Panc1 (cell line): ENCODE data around the gene BASP1. TPM values are rescaled to one million over a fixed set of nuclear protein-coding genes. Genes with fewer than 3 reads are reported as not detected.

Experiments used
- ATAC-seq: fragments of 200-7000 bp; cut with Tn5 transposase; 2 replicates; pipeline ENCODE4 v1.9.1; 2020; ENCODE audit warnings: mild to moderate bottlenecking, moderate library complexity
- BruUV-seq: library from RNA; stranded (reverse); fragments of 400-500 nt; replicated peaks from 2 replicates; lab custom pipeline; 2021; lab: Mats Ljungman, UMichigan
- CTCF ChIA-PET: fragments of 300-600 bp; sonication (Branson Sonifier 250); formaldehyde crosslinking; loops from one replicate; lab custom pipeline; 2022; ENCODE audit warnings: antibody characterized with exemption; lab: Charles Lee
- POLR2A ChIA-PET: fragments of 300-600 bp; sonication (Branson Sonifier 250); formaldehyde crosslinking; loops from one replicate; lab custom pipeline; 2022; ENCODE audit warnings: antibody characterized with exemption; lab: Charles Lee
- DNase-seq: peaks from one replicate; pipeline ENCODE4 v3.0.0-alpha.2; 2010; ENCODE audit warnings: low read depth, low spot score
- H3K27ac ChIP-seq: 2 replicates; pipeline ENCODE4 v1.5.1; 2011; ENCODE audit warnings: mild to moderate bottlenecking, low read length, inconsistent platforms
- H3K27me3 ChIP-seq: fragments of 200-500 bp; sonication (Bioruptor generic); 2 replicates; pipeline ENCODE4 v1.6.0; 2014; ENCODE audit warnings: low read length, inconsistent platforms; ENCODE audit not compliant: control insufficient read depth, insufficient read depth
- H3K36me3 ChIP-seq: fragments of 200-500 bp; sonication (Bioruptor generic); 2 replicates; pipeline ENCODE4 v1.5.1; 2014; ENCODE audit warnings: inconsistent platforms, mild to moderate bottlenecking, low read length, moderate library complexity; ENCODE audit not compliant: control insufficient read depth, insufficient read depth
- H3K4me1 ChIP-seq: 2 replicates; pipeline ENCODE4 v1.5.1; 2011; ENCODE audit warnings: inconsistent platforms, mild to moderate bottlenecking, low read length, moderate library complexity; ENCODE audit not compliant: control insufficient read depth, insufficient read depth
- H3K4me3 ChIP-seq, 2 experiments: 2 replicates each; pipeline ENCODE4 v1.5.1; 2011 to 2012; ENCODE audit warnings: low read depth in 2 of 2, low read length in 2 of 2, mild to moderate bottlenecking in 2 of 2, inconsistent platforms in 1 of 2, moderate library complexity in 1 of 2
- H3K9me3 ChIP-seq: fragments of 200-500 bp; sonication (Bioruptor generic); 2 replicates; pipeline ENCODE4 v1.5.1; 2014; ENCODE audit warnings: low read depth, mild to moderate bottlenecking, inconsistent platforms, low read length, moderate library complexity; ENCODE audit not compliant: control insufficient read depth, insufficient read depth
- CTCF ChIP-seq: fragments of 450-650 bp; IDR thresholded peaks from 2 replicates; pipeline ENCODE4 v1.5.1; 2017; ENCODE audit warnings: mild to moderate bottlenecking
- POLR2AphosphoS5 ChIP-seq: IDR thresholded peaks from 2 replicates; pipeline ENCODE4 v1.6.1; 2012; ENCODE audit warnings: mild to moderate bottlenecking, low read depth, low read length, moderate library complexity
- REST ChIP-seq, 2 experiments: IDR thresholded peaks; 2 replicates each; pipeline ENCODE4 v1.6.1; 2011 to 2012; ENCODE audit warnings: low read depth in 2 of 2, control low read depth in 1 of 2, low read length in 1 of 2, mild to moderate bottlenecking in 1 of 2, moderate library complexity in 1 of 2; ENCODE audit not compliant: insufficient read depth in 1 of 2
- SIN3A ChIP-seq: IDR thresholded peaks from 2 replicates; pipeline ENCODE4 v1.6.1; 2012; ENCODE audit warnings: low read depth, mild to moderate bottlenecking, low read length, moderate library complexity, borderline replicate concordance; ENCODE audit not compliant: insufficient read depth
- TCF7L2 ChIP-seq: IDR thresholded peaks from 2 replicates; pipeline ENCODE4 v1.6.1; 2011; ENCODE audit warnings: mild to moderate bottlenecking, low read depth, low read length, inconsistent platforms
- in situ Hi-C: cut with HindIII; loops from 2 replicates; pipeline ENCODE4 v1.10.0; 2016; ENCODE audit warnings: low sequenced_read_pairs, low pct_unique_long_range_greater_than_20kb
- intact Hi-C: fragments of 100-400 bp; cut with micrococcal nuclease; formaldehyde crosslinking; loops from one replicate; pipeline ENCODE4 v1.10.0; 2022; ENCODE audit not compliant: unreplicated experiment
- total RNA-seq: library from RNA; stranded (reverse); gene quantifications from one replicate; pipeline ENCODE4 v1.2.1, GENCODE V29; 2021; ENCODE audit not compliant: unreplicated experiment

The BASP1 gene
- total RNA-seq, 1 experiment from 2014 or later = 217 TPM

DNA sequence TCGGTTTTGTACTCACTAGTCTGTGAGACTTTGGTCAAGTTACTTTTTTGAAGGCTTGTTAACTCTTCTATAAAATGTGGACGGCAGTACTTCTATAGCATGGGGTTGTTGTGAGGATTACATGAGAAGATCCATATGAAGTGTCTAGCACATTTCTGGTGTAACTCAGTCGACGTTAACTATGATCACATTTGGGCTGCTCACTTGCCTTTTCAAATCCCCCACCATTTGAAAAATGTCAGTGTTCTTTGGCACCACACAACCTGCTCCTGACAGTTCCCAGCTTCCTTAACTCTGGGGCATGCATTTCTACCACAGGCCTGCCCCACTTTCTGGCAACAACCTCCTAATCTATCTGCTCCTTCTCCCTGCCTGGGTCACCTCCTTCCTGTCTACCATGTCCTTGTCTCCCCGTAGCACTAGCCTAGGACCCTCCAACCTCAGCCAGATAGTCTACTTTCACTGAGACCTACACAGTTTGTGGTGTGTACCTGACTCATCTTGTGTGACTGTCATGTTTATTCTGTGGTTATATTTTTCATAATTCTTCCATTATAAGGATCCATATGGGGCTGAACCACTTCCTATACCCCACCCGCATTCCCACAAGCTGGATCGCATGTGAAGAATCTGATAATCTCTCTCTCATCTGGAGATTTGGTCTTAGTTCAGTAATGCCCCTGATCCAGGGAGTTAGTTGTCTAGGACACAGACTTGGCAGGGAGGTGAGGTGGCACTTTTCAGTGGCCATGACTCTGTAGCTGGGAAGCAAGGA is 30.2 kb upstream of the BASP1 start:
- Histone ChIP-seq H3K27me3 (no peaks in the 10 kb centered on the region), H3K9me3 (no peaks in the 10 kb centered on the region), H3K4me3 (no peak overlapping the region), H3K4me1 (peaks cover 10% of the 10 kb centered on the region), H3K36me3 (no peaks in the 10 kb centered on the region), H3K27ac (peak overlapping the region; percentile 15; the same call in 1 of the 2 replicates)
- TF ChIP-seq TCF7L2 (no peak), SIN3A (no peak), REST (IDR thresholded peaks at IDR 0.05; ENCODE audit: insufficient read depth in 1 of 2, low read depth in 2 of 2, low read length in 1 of 2) (no peak), POLR2AphosphoS5 (no peak), CTCF (no peak)
- ChIA-PET POLR2A (no interaction called here), CTCF (interaction anchor here (0.6 to 1.2 kb wide), 2 partner anchors 150 to 396 kb away, joined by 3 to 4 read pairs; no protein-coding TSS in a partner anchor)
- no TSS peak for BruUV-seq
- DNase-seq = no peak
- intact Hi-C loops = no loop called here
- no peak for ATAC-seq
- in situ Hi-C loops = no loop called here

DNA sequence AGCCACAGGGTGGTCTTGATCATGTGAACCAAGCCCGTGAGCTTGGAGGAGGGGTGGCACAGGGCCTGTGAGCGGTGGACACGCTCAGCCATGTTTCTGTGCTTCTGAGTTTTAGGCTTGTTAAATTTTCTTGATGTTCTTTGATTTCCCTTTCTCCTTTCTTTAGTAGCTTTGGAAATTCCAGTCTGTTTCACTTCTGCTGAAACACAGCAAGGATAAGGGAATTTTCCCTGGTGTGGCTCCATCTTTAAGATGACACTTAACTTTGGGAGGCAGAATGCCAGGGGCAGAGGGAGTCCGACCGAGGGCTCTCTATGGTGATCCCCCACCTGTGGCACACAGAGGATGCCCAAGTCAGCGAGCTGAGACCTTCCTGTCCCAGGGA is 29.7 kb upstream of the BASP1 start:
- POLR2A ChIA-PET = no interaction called here
- DNase-seq (no peak), ATAC-seq (no peak)
- intact Hi-C loops = no loop called here
- Histone ChIP-seq H3K27me3 (no peaks in the 10 kb centered on the region), H3K36me3 (no peaks in the 10 kb centered on the region), H3K4me1 (peaks cover 14% of the 10 kb centered on the region), H3K4me3 (no peak overlapping the region), H3K9me3 (no peaks in the 10 kb centered on the region), H3K27ac (peak overlapping the region; percentile 15; the same call in 1 of the 2 replicates)
- in situ Hi-C loops = no loop called here
- no peak for TF ChIP-seq SIN3A
- no peak for TF ChIP-seq REST (IDR thresholded peaks at IDR 0.05; ENCODE audit: insufficient read depth in 1 of 2, low read depth in 2 of 2, low read length in 1 of 2)
- no peak for TF ChIP-seq POLR2AphosphoS5
- TF ChIP-seq TCF7L2 = no peak
- TF ChIP-seq CTCF = no peak
- BruUV-seq = no TSS peak
- CTCF ChIA-PET = interaction anchor here (1.2 kb wide), 1 partner anchor 396 kb away, joined by 4 read pairs; no protein-coding TSS in a partner anchor
